Measurements from ENCODE around the gene NBAS. TPM values are rescaled to one million over a fixed set of nuclear protein-coding genes. Genes with fewer than 3 reads are reported as not detected.

The NBAS gene
- polyA plus RNA-seq, 1 of the 3 experiments (the other 2 are of a cell fraction): 12.0 TPM

DNA sequence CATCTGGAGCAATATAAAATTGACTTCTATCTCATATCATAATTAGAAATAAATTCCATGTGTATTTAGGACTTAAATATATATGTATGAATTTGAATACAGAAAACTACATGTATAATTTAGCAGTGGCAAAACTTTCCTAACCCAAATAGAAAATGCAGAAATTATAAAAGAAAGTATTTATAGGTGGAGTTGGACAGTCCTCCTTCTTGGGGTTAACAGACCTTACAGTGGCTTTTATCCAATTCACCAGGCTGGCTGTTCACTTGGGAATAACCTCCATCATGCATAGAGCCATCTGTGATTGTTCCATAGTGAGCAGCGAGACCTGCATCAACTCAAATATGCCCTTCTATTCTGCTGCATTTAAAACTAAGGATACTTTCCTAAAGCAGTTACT lies 38.9 kb upstream of the NBAS start (continued):
- TF ChIP-seq REST (IDR thresholded peaks at IDR 0.05; ENCODE audit: low read depth, low read length) (no peak), IRF3 (IDR thresholded peaks at IDR 0.05; ENCODE audit: low read depth, low read length) (no peak), RFX5 (IDR thresholded peaks at IDR 0.05; ENCODE audit: low read length) (no peak), SMC3 (IDR thresholded peaks at IDR 0.05; ENCODE audit: low read depth, low read length) (no peak), EZH2phosphoT487 (IDR thresholded peaks at IDR 0.05; ENCODE audit: borderline replicate concordance, low read depth) (no peak), RAD21 (IDR thresholded peaks at IDR 0.05; ENCODE audit: low read length) (no peak)

- no peaks in the 10 kb centered on the region for H3K9me3 ChIP-seq
- no peaks in the 10 kb centered on the region for H3K27me3 ChIP-seq (ENCODE audit: insufficient read depth)
- peaks cover 27% of the 10 kb centered on the region for H4K20me1 ChIP-seq (ENCODE audit: insufficient read depth)
- H3K4me1 ChIP-seq (ENCODE audit: control insufficient read depth in 1 of 2, insufficient read depth in 2 of 2, low read depth in 1 of 2, low read length in 1 of 2): peaks cover 6 to 8% of the 10 kb centered on the region in 2 experiments; a peak in 3 of 4 replicates
- H3K27ac ChIP-seq (ENCODE audit: low read depth in 2 of 2, low read length in 1 of 2): no peak overlapping the region
- no peak overlapping the region for H3K9ac ChIP-seq
- WGBS (ENCODE audit: low lambda C conversion rate): 96% methylated on average over 4 of the region's 4 CpGs
- H2AFZ ChIP-seq (ENCODE audit: low read depth): no peak overlapping the region
- H3F3A ChIP-seq (replicated peaks; ENCODE audit: insufficient read depth): peaks cover 13% of the 10 kb centered on the region
- no peak for DNase-seq
- H3K4me3 ChIP-seq (ENCODE audit: low read depth in 2 of 2, low read length in 1 of 2): no peak overlapping the region
- H3K4me2 ChIP-seq: no peak overlapping the region
- peaks cover 49% of the 10 kb centered on the region for H3K79me2 ChIP-seq (ENCODE audit: insufficient read depth)
- peaks cover 70 to 75% of the 10 kb centered on the region in 2 experiments for H3K36me3 ChIP-seq (replicated peaks in 1 of 2; ENCODE audit: control insufficient read depth in 1 of 2, insufficient read depth in 2 of 2, low read length in 1 of 2)
- ChIA-PET POLR2A (no interaction called here), CTCF (interaction anchor here (1.0 kb wide), 1 partner anchor 9 kb away, joined by 3 read pairs; no protein-coding TSS in a partner anchor)
- no peaks in the 10 kb centered on the region for H3K9me2 ChIP-seq
- TF ChIP-seq IRF3 (IDR thresholded peaks at IDR 0.05; ENCODE audit: low read depth, low read length) (no peak), ELF1 (IDR thresholded peaks at IDR 0.05) (no peak), RFX5 (IDR thresholded peaks at IDR 0.05; ENCODE audit: low read length) (no peak), ZBTB33 (IDR thresholded peaks at IDR 0.05; ENCODE audit: borderline replicate concordance, low read depth) (no peak), REST (IDR thresholded peaks at IDR 0.05; ENCODE audit: low read depth, low read length) (no peak), CTCF (IDR thresholded peaks at IDR 0.05) (no peak), YY1 (IDR thresholded peaks at IDR 0.05; ENCODE audit: low read depth) (no peak), NRF1 (IDR thresholded peaks at IDR 0.05; ENCODE audit: low read depth, low read length) (no peak), POLR2AphosphoS5 (IDR thresholded peaks at IDR 0.05; ENCODE audit: low read depth, low read length) (no peak), MEF2A (IDR thresholded peaks at IDR 0.05; ENCODE audit: borderline replicate concordance, low read depth) (no peak), FOSL2 (IDR thresholded peaks at IDR 0.05; ENCODE audit: borderline replicate concordance, low read depth) (no peak), JUND (IDR thresholded peaks at IDR 0.05) (no peak), MXI1 (IDR thresholded peaks at IDR 0.05; ENCODE audit: low read depth, low read length) (no peak)
Measured at GRCh38 chr2:15596968-15597367, 35.8 kb upstream of the NBAS start.

Data from SK-N-SH (cell line).